Measurements from ENCODE around the gene FCRL2. TPM values are rescaled to one million over a fixed set of nuclear protein-coding genes. Genes with fewer than 3 reads are reported as not detected.

Gene FCRL2
- total RNA-seq, 1 experiment from 2014 or later: not detected

DNA sequence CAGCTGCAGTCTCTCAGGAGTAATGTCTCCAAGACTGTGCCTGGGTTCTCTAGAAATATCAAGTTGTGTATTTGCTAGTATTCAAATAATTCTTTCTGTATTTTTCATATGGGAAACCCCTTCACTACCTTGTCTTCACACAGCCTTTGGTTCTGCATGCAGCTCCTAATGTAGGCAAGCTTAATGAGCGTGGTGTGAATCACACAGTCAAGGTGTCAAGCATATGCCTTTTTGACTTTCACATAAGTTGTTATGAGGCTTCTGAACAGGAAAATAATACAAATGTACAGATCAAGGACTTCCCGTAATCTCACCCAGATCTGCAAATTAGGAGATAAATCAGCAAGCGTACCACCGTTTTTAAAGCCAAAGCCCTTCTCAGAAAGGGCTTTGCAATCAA lies 76.2 kb downstream of the FCRL2 start, which contains the start of gene FCRL3:
FCRL3 (minus strand) TSS at position 38 of the 400 bp plus-strand sequence. CDS start 280 bp downstream, outside the sequence.
- no peak for ATAC-seq
- no peak for DNase-seq (ENCODE audit: low spot score)
- POLR2A ChIA-PET: no interaction called here
- TF ChIP-seq ZNF138 (CRISPR knock-in tag; conservative IDR thresholded peaks at IDR 0.05) (no peak), SMAD4 (CRISPR knock-in tag; IDR thresholded peaks at IDR 0.05) (no peak), ZNF317 (CRISPR knock-in tag; IDR thresholded peaks at IDR 0.05; ENCODE audit: borderline replicate concordance, low read depth) (no peak), FOXP1 (CRISPR knock-in tag; IDR thresholded peaks at IDR 0.05; ENCODE audit: borderline replicate concordance) (no peak), ELF4 (CRISPR knock-in tag; IDR thresholded peaks at IDR 0.05; ENCODE audit: low read depth) (no peak)
- TF ChIP-seq, protein P1, sequence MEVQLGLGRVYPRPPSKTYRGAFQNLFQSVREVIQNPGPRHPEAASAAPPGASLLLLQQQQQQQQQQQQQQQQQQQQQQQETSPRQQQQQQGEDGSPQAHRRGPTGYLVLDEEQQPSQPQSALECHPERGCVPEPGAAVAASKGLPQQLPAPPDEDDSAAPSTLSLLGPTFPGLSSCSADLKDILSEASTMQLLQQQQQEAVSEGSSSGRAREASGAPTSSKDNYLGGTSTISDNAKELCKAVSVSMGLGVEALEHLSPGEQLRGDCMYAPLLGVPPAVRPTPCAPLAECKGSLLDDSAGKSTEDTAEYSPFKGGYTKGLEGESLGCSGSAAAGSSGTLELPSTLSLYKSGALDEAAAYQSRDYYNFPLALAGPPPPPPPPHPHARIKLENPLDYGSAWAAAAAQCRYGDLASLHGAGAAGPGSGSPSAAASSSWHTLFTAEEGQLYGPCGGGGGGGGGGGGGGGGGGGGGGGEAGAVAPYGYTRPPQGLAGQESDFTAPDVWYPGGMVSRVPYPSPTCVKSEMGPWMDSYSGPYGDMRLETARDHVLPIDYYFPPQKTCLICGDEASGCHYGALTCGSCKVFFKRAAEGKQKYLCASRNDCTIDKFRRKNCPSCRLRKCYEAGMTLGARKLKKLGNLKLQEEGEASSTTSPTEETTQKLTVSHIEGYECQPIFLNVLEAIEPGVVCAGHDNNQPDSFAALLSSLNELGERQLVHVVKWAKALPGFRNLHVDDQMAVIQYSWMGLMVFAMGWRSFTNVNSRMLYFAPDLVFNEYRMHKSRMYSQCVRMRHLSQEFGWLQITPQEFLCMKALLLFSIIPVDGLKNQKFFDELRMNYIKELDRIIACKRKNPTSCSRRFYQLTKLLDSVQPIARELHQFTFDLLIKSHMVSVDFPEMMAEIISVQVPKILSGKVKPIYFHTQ (CRISPR knock-in tag; IDR thresholded peaks at IDR 0.05): no peak
- TF ChIP-seq, protein P2, sequence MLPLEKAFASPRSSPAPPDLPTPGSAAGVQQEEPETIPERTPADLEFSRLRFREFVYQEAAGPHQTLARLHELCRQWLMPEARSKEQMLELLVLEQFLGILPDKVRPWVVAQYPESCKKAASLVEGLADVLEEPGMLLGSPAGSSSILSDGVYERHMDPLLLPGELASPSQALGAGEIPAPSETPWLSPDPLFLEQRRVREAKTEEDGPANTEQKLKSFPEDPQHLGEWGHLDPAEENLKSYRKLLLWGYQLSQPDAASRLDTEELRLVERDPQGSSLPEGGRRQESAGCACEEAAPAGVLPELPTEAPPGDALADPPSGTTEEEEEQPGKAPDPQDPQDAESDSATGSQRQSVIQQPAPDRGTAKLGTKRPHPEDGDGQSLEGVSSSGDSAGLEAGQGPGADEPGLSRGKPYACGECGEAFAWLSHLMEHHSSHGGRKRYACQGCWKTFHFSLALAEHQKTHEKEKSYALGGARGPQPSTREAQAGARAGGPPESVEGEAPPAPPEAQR (CRISPR knock-in tag; IDR thresholded peaks at IDR 0.05): no peak
- TF ChIP-seq, protein P3, sequence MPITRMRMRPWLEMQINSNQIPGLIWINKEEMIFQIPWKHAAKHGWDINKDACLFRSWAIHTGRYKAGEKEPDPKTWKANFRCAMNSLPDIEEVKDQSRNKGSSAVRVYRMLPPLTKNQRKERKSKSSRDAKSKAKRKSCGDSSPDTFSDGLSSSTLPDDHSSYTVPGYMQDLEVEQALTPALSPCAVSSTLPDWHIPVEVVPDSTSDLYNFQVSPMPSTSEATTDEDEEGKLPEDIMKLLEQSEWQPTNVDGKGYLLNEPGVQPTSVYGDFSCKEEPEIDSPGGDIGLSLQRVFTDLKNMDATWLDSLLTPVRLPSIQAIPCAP (CRISPR knock-in tag; IDR thresholded peaks at IDR 0.05): no peak
- TF ChIP-seq, protein P4, sequence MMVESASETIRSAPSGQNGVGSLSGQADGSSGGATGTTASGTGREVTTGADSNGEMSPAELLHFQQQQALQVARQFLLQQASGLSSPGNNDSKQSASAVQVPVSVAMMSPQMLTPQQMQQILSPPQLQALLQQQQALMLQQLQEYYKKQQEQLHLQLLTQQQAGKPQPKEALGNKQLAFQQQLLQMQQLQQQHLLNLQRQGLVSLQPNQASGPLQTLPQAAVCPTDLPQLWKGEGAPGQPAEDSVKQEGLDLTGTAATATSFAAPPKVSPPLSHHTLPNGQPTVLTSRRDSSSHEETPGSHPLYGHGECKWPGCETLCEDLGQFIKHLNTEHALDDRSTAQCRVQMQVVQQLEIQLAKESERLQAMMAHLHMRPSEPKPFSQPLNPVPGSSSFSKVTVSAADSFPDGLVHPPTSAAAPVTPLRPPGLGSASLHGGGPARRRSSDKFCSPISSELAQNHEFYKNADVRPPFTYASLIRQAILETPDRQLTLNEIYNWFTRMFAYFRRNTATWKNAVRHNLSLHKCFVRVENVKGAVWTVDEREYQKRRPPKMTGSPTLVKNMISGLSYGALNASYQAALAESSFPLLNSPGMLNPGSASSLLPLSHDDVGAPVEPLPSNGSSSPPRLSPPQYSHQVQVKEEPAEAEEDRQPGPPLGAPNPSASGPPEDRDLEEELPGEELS (CRISPR knock-in tag; IDR thresholded peaks at IDR 0.05): no peak
- TF ChIP-seq, protein P5, sequence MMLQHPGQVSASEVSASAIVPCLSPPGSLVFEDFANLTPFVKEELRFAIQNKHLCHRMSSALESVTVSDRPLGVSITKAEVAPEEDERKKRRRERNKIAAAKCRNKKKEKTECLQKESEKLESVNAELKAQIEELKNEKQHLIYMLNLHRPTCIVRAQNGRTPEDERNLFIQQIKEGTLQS (CRISPR knock-in tag; conservative IDR thresholded peaks at IDR 0.05): no peak
- TF ChIP-seq, protein P6, sequence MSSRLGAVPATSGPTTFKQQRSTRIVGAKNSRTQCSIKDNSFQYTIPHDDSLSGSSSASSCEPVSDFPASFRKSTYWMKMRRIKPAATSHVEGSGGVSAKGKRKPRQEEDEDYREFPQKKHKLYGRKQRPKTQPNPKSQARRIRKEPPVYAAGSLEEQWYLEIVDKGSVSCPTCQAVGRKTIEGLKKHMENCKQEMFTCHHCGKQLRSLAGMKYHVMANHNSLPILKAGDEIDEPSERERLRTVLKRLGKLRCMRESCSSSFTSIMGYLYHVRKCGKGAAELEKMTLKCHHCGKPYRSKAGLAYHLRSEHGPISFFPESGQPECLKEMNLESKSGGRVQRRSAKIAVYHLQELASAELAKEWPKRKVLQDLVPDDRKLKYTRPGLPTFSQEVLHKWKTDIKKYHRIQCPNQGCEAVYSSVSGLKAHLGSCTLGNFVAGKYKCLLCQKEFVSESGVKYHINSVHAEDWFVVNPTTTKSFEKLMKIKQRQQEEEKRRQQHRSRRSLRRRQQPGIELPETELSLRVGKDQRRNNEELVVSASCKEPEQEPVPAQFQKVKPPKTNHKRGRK (CRISPR knock-in tag; IDR thresholded peaks at IDR 0.05; ENCODE audit: borderline replicate concordance): no peak
- Mint-ChIP-seq H3K4me1 (peaks cover 20% of the 10 kb centered on the region), H3K9me3 (no peaks in the 10 kb centered on the region), H3K4me3 (no peak within 1 kb of the TSS), H3K27ac (no peak within 1 kb of the TSS), H3K36me3 (no peaks in the 10 kb centered on the region), H3K27me3 (ENCODE audit: low read depth) (peaks cover 3% of the 10 kb centered on the region)
- CTCF ChIA-PET: no interaction called here

DNA sequence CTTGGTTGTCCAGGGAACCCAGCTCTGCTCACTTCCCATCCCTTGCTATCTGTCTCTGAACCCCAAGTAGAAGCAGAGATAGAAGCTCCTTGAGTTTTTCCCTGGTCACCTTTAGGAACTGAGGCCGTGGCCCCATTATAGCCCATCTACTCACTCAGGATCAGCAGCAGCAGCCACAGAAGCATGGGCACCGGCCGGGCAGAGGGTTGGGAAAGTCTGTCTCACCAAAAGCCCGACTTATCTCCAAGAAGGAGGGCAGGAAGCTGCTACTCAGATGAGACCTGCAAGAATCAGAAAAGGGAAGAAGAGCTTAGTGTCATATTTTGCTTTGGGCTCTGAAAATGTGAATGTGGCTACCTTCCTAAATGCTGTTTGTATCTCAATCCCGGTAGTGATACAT lies 76.6 kb downstream of the FCRL2 start:
- ChIA-PET CTCF (no interaction called here), POLR2A (no interaction called here)
- TF ChIP-seq, protein P7, sequence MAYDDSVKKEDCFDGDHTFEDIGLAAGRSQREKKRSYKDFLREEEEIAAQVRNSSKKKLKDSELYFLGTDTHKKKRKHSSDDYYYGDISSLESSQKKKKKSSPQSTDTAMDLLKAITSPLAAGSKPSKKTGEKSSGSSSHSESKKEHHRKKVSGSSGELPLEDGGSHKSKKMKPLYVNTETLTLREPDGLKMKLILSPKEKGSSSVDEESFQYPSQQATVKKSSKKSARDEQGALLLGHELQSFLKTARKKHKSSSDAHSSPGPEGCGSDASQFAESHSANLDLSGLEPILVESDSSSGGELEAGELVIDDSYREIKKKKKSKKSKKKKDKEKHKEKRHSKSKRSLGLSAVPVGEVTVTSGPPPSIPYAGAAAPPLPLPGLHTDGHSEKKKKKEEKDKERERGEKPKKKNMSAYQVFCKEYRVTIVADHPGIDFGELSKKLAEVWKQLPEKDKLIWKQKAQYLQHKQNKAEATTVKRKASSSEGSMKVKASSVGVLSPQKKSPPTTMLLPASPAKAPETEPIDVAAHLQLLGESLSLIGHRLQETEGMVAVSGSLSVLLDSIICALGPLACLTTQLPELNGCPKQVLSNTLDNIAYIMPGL (CRISPR knock-in tag; IDR thresholded peaks at IDR 0.05): no peak
- TF ChIP-seq MXD4 (CRISPR knock-in tag; IDR thresholded peaks at IDR 0.05; ENCODE audit: borderline replicate concordance) (no peak), SOX15 (CRISPR knock-in tag; IDR thresholded peaks at IDR 0.05) (no peak), SMAD4 (CRISPR knock-in tag; IDR thresholded peaks at IDR 0.05) (no peak), IRF2 (CRISPR knock-in tag; IDR thresholded peaks at IDR 0.05; ENCODE audit: borderline replicate concordance, low read depth) (no peak), ZNF138 (CRISPR knock-in tag; conservative IDR thresholded peaks at IDR 0.05) (no peak), TCF7 (CRISPR knock-in tag; IDR thresholded peaks at IDR 0.05; ENCODE audit: low read depth) (no peak), NFE2L1 (CRISPR knock-in tag; IDR thresholded peaks at IDR 0.05) (no peak), ZNF416 (CRISPR knock-in tag; IDR thresholded peaks at IDR 0.05) (no peak)
- TF ChIP-seq, protein P8, sequence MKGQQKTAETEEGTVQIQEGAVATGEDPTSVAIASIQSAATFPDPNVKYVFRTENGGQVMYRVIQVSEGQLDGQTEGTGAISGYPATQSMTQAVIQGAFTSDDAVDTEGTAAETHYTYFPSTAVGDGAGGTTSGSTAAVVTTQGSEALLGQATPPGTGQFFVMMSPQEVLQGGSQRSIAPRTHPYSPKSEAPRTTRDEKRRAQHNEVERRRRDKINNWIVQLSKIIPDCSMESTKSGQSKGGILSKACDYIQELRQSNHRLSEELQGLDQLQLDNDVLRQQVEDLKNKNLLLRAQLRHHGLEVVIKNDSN (CRISPR knock-in tag; IDR thresholded peaks at IDR 0.05): no peak
- TF ChIP-seq, protein P9, sequence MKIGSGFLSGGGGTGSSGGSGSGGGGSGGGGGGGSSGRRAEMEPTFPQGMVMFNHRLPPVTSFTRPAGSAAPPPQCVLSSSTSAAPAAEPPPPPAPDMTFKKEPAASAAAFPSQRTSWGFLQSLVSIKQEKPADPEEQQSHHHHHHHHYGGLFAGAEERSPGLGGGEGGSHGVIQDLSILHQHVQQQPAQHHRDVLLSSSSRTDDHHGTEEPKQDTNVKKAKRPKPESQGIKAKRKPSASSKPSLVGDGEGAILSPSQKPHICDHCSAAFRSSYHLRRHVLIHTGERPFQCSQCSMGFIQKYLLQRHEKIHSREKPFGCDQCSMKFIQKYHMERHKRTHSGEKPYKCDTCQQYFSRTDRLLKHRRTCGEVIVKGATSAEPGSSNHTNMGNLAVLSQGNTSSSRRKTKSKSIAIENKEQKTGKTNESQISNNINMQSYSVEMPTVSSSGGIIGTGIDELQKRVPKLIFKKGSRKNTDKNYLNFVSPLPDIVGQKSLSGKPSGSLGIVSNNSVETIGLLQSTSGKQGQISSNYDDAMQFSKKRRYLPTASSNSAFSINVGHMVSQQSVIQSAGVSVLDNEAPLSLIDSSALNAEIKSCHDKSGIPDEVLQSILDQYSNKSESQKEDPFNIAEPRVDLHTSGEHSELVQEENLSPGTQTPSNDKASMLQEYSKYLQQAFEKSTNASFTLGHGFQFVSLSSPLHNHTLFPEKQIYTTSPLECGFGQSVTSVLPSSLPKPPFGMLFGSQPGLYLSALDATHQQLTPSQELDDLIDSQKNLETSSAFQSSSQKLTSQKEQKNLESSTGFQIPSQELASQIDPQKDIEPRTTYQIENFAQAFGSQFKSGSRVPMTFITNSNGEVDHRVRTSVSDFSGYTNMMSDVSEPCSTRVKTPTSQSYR (CRISPR knock-in tag; IDR thresholded peaks at IDR 0.05): no peak

More for the DNA sequence above, 76.6 kb downstream of the FCRL2 start:
- Mint-ChIP-seq H3K9me3 (no peaks in the 10 kb centered on the region), H3K27ac (no peak overlapping the region), H3K36me3 (no peaks in the 10 kb centered on the region), H3K4me1 (peaks cover 20% of the 10 kb centered on the region), H3K4me3 (no peak overlapping the region), H3K27me3 (ENCODE audit: low read depth) (peaks cover 3% of the 10 kb centered on the region)
- ATAC-seq (no peak), DNase-seq (ENCODE audit: low spot score) (no peak)
